ENCODE measurements around the gene LIN52. TPM values are rescaled to one million over a fixed set of nuclear protein-coding genes. Genes with fewer than 3 reads are reported as not detected.
A peak's percentile ranks its signal among the peaks of the same experiment; 100 is the strongest.

The LIN52 gene
- total and polyA plus RNA-seq, 2 of the 8 experiments (the other 6 are each of a cell fraction or from before 2014, with no cell fraction given) = 6.8 to 11.6 TPM

- TF ChIP-seq GABPA (IDR thresholded peaks at IDR 0.05; ENCODE audit: borderline replicate concordance, insufficient read depth, low read length) = peak; percentile 66; the same call in 1 of the 2 replicates
- no peak for TF ChIP-seq CEBPB (IDR thresholded peaks at IDR 0.05; ENCODE audit: low read depth, low read length)
- no peak for TF ChIP-seq EP300 (IDR thresholded peaks at IDR 0.05; ENCODE audit: borderline replicate concordance in 1 of 2, low read depth in 2 of 2, low read length in 2 of 2)
- TF ChIP-seq RXRA (IDR thresholded peaks at IDR 0.05; ENCODE audit: insufficient read depth, low read depth, low read length) = no peak
- TF ChIP-seq CBX8 (IDR thresholded peaks at IDR 0.05; ENCODE audit: borderline replicate concordance, low read depth, low read length) = no peak
- peak; percentile 54 for TF ChIP-seq CREB1 (IDR thresholded peaks at IDR 0.05)
- TF ChIP-seq TEAD4 (IDR thresholded peaks at IDR 0.05; ENCODE audit: low read depth, low read length) = 0 out of 2 replicates have a peak, but pooled peaks have one; percentile 25
- peak; percentile 82; the same call in 1 of the 2 replicates for TF ChIP-seq KDM1A (IDR thresholded peaks at IDR 0.05; ENCODE audit: borderline replicate concordance, low read length)
- no peak for TF ChIP-seq GTF2F1 (IDR thresholded peaks at IDR 0.05; ENCODE audit: borderline replicate concordance, low read depth, low read length)
- no peak for TF ChIP-seq CHD7 (IDR thresholded peaks at IDR 0.05; ENCODE audit: insufficient replicate concordance, low read length)
These were observed 133.1 kb downstream of the LIN52 start (continued) for GRCh38 chr14:74217672-74218448.

All from H1 (cell line).